GM12873 (cell line): ENCODE results near the gene NUMB.

ENCODE experiments used
- TF ChIP-seq, protein P1 (sequence below): IDR thresholded peaks from 2 replicates; pipeline ENCODE4 v1.5.1; 2012; ENCODE audit warnings: low read depth, mild to moderate bottlenecking, moderate library complexity, low read length, control low read depth; ENCODE audit not compliant: insufficient read depth; ENCODE audit errors: missing control alignments

Gene NUMB

DNA sequence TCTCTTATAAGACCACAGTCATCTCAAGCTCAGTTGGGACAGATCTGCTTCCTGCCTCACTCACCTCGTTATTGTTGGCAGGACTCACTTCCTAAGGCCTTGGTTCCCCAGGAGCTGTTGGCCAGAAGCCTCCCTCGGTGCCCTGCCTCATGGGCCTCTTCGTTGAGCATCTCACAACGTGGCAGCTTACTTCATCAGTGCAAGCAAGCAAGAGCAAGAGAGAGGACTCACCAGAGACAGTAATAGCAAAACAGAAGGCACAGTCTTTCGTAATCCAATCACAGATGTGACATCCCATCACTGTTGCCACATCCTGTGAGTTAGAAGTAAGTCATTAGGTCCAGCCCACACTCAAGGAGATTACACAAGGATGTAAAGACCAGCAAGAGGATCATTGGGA, 5.1 kb upstream of the NUMB start:
- TF ChIP-seq, protein P1, sequence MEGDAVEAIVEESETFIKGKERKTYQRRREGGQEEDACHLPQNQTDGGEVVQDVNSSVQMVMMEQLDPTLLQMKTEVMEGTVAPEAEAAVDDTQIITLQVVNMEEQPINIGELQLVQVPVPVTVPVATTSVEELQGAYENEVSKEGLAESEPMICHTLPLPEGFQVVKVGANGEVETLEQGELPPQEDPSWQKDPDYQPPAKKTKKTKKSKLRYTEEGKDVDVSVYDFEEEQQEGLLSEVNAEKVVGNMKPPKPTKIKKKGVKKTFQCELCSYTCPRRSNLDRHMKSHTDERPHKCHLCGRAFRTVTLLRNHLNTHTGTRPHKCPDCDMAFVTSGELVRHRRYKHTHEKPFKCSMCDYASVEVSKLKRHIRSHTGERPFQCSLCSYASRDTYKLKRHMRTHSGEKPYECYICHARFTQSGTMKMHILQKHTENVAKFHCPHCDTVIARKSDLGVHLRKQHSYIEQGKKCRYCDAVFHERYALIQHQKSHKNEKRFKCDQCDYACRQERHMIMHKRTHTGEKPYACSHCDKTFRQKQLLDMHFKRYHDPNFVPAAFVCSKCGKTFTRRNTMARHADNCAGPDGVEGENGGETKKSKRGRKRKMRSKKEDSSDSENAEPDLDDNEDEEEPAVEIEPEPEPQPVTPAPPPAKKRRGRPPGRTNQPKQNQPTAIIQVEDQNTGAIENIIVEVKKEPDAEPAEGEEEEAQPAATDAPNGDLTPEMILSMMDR: no peak

DNA sequence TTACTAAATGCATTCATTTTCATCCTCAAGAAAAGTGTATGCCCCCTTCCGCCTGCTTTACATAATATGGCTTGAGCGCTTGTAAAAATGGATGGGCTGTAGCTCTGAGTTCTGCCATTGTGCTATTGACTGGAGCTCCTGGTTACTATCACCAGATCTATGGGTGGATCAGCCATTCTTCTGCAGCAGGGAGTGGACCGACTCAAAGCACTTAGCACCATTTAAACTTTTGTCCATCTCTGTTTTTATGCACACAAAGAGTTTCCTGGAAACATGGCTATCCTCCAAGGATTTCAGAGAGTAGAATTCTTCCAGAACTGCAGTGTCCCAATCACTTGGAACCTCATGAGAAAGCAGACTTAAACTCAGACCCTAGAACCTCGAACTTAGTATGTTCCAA, 4.5 kb upstream of the NUMB start:
- TF ChIP-seq, protein P1: no peak

DNA sequence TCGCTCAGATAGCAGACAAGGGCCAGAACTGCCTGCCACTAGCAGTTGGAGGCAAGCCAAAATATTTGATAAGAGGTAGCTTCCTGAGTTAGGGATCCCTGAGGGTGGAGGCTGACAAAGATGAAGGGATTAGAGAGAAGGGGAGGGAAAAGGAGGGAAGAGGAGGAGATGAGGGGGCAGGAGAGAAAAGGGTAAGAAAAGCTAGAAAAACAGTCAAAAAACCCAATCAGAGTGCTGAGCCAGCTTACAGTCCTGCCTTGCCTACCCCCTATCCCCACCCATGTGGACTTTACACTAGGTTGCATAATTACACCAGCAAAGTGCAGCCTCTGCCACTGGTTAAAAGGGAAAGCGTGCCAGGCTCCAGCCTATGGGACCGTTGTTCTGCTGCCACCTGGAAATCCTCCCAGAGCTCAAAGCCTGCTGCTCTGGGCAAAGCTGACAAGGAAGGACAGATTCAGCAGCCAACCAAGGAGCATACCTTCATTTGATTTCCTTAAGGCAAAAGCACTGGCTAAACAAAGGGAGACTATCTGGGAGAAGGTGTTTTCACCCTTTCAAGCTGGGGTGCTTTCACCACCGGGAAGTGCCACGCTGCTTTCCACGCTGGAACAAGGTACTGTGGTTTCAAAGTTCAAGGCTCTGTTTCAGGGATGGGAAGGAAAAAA, 3.8 kb upstream of the NUMB start:
- TF ChIP-seq, protein P1: no peak

DNA sequence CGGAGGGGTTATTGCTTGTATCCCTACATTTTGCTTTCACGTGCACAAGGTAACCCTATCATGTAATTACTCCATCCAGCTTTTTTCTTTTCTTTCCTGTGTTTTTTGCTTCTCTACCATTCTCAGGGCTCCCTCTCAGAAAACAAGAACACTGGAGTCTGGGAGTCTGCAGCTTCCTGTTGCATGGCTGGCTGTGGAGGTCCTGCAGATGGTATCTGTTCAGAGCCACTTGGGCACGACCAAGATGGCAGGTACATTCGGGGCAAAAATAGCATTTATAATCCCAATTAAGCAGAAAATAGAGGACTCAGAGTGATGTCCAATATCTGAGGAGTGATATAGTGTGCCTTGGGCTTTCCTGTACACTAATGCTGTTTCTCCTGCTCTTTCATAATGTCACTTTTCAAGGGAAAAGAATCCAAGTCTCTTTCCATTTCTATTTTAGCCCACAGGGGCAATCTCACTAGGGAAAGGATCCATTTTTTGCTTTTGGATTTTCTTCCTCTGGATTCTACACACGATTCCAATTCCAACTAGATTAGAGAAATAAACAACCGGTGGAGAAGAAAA, 3.2 kb upstream of the NUMB start:
- TF ChIP-seq, protein P1: no peak

DNA sequence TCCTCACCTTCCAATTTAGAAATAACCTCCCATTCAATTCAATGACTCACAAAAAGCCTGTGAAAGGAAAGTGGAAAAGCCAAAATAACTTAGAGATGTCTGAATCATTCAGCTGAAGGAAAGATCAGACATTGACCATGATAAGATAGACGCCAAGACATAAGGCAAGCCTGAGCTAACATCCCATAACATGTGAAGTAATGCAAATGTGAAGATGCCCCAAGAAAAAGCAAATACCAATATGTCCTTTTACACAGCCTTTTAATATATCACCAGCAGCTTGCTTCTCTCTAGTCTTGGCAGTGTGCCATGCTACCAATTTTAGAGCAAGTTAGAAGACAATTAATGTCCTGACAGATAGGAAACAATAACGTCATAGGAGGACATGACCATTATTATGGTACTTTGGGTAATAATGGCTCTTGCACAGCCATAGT, 2.4 kb upstream of the NUMB start:
- TF ChIP-seq, protein P1: no peak

DNA sequence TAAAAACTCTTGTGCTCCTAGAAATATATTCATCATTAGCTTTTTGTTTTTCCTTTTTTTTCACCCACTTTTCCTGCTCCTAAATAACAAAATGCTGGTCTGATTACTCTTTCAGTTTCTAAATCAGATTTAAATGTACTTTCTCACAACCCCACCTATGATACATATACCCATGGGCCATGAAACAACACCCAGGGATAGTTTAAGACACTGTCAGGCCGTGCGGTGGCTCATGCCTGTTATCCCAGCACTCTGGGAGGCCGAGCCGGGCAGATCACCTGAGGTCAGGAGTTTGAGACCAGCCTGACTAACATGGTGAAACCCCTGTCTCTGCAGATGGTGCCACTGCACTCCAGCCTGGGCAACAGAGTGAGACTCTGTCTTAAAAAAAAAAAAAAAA, 1.6 kb upstream of the NUMB start:
- TF ChIP-seq, protein P1: no peak

DNA sequence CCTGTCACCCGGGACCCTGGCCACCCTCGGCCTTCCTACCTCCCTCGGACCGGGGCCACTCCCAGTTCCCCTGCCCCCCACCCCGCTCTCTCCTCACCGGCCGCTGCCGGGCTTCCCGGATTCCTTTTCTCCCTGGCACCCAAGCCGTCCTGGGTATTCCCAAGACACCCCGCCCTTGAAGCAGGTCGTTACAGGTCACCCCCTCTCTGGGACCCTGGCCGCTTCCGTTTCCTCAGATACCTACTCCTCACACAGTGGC, 493 bp downstream of the NUMB start:
- TF ChIP-seq, protein P1: no peak
